ENCODE measurements around the gene TVP23C.

GRCh38 chr17:15513058-15513791 is 50.1 kb downstream of the TVP23C start:
- TF ChIP-seq, protein P1, sequence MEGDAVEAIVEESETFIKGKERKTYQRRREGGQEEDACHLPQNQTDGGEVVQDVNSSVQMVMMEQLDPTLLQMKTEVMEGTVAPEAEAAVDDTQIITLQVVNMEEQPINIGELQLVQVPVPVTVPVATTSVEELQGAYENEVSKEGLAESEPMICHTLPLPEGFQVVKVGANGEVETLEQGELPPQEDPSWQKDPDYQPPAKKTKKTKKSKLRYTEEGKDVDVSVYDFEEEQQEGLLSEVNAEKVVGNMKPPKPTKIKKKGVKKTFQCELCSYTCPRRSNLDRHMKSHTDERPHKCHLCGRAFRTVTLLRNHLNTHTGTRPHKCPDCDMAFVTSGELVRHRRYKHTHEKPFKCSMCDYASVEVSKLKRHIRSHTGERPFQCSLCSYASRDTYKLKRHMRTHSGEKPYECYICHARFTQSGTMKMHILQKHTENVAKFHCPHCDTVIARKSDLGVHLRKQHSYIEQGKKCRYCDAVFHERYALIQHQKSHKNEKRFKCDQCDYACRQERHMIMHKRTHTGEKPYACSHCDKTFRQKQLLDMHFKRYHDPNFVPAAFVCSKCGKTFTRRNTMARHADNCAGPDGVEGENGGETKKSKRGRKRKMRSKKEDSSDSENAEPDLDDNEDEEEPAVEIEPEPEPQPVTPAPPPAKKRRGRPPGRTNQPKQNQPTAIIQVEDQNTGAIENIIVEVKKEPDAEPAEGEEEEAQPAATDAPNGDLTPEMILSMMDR (IDR thresholded peaks at IDR 0.05): no peak
- no peak for TF ChIP-seq POLR2A (IDR thresholded peaks at IDR 0.05)
